ENCODE results near the gene SV2C.

SV2C gene

GRCh38 chr5:76041863-76042262, 41.3 kb upstream of the SV2C start:
- H3K4me1 ChIP-seq (ENCODE audit: insufficient read depth, low read length): no peaks in the 10 kb centered on the region
- DNase-seq (peak; percentile 32), ATAC-seq (ENCODE audit: insufficient read depth, low read depth) (peak; percentile 62; the same call in 1 of the 3 replicates)
- no peak overlapping the region for H2AFZ ChIP-seq (ENCODE audit: low read depth, low read length)
- H3K79me2 ChIP-seq (ENCODE audit: insufficient read depth, low read length): no peaks in the 10 kb centered on the region
- H3K27ac ChIP-seq (ENCODE audit: low read length): no peak overlapping the region
- no peaks in the 10 kb centered on the region for H3K27me3 ChIP-seq (ENCODE audit: insufficient read depth, low read length, poor library complexity)
- H4K20me1 ChIP-seq (ENCODE audit: insufficient read depth, low read length): no peaks in the 10 kb centered on the region
- H3K9ac ChIP-seq (ENCODE audit: low read depth, low read length): no peak overlapping the region
- no peak for TF ChIP-seq CTCF (IDR thresholded peaks at IDR 0.05; ENCODE audit: borderline replicate concordance, extremely low read depth, low read length, poor library complexity, severe bottlenecking)
- no peak for TF ChIP-seq EZH2 (IDR thresholded peaks at IDR 0.05; ENCODE audit: borderline replicate concordance, low read depth, low read length, severe bottlenecking)
- H3K9me3 ChIP-seq (ENCODE audit: insufficient read depth, low read length, severe bottlenecking): no peaks in the 10 kb centered on the region
- H3K4me3 ChIP-seq (ENCODE audit: low read depth in 1 of 2, low read length in 2 of 2): no peak overlapping the region
- H3K4me2 ChIP-seq (ENCODE audit: insufficient read depth, low read length): no peak overlapping the region
- no peaks in the 10 kb centered on the region for H3K36me3 ChIP-seq (ENCODE audit: insufficient read depth, low read length)

- H3K4me3 ChIP-seq (ENCODE audit: low read depth in 1 of 2, low read length in 2 of 2): no peak overlapping the region
- DNase-seq (no peak), ATAC-seq (ENCODE audit: insufficient read depth, low read depth) (no peak)
- H3K36me3 ChIP-seq (ENCODE audit: insufficient read depth, low read length): no peaks in the 10 kb centered on the region
- H3K9ac ChIP-seq (ENCODE audit: low read depth, low read length): no peak overlapping the region
- H3K79me2 ChIP-seq (ENCODE audit: insufficient read depth, low read length): no peaks in the 10 kb centered on the region
- no peak overlapping the region for H3K27ac ChIP-seq (ENCODE audit: low read length)
- no peak overlapping the region for H3K4me2 ChIP-seq (ENCODE audit: insufficient read depth, low read length)
- no peak for TF ChIP-seq EZH2 (IDR thresholded peaks at IDR 0.05; ENCODE audit: borderline replicate concordance, low read depth, low read length, severe bottlenecking)
- TF ChIP-seq CTCF (IDR thresholded peaks at IDR 0.05; ENCODE audit: borderline replicate concordance, extremely low read depth, low read length, poor library complexity, severe bottlenecking): no peak
- H2AFZ ChIP-seq (ENCODE audit: low read depth, low read length): no peak overlapping the region
- H3K4me1 ChIP-seq (ENCODE audit: insufficient read depth, low read length): no peaks in the 10 kb centered on the region
- no peaks in the 10 kb centered on the region for H3K9me3 ChIP-seq (ENCODE audit: insufficient read depth, low read length, severe bottlenecking)
- H3K27me3 ChIP-seq (ENCODE audit: insufficient read depth, low read length, poor library complexity): no peaks in the 10 kb centered on the region
- no peaks in the 10 kb centered on the region for H4K20me1 ChIP-seq (ENCODE audit: insufficient read depth, low read length)
Measured at GRCh38 chr5:76046741-76047140, 36.4 kb upstream of the SV2C start.

GRCh38 chr5:76050134-76050533, 33.0 kb upstream of the SV2C start:
- Histone ChIP-seq H3K27me3 (ENCODE audit: insufficient read depth, low read length, poor library complexity) (no peaks in the 10 kb centered on the region), H3K4me3 (ENCODE audit: low read depth in 1 of 2, low read length in 2 of 2) (no peak overlapping the region), H2AFZ (ENCODE audit: low read depth, low read length) (no peak overlapping the region), H3K4me2 (ENCODE audit: insufficient read depth, low read length) (no peak overlapping the region), H3K36me3 (ENCODE audit: insufficient read depth, low read length) (no peaks in the 10 kb centered on the region), H3K9ac (ENCODE audit: low read depth, low read length) (no peak overlapping the region), H3K27ac (ENCODE audit: low read length) (no peak overlapping the region), H3K79me2 (ENCODE audit: insufficient read depth, low read length) (no peaks in the 10 kb centered on the region), H4K20me1 (ENCODE audit: insufficient read depth, low read length) (no peaks in the 10 kb centered on the region), H3K4me1 (ENCODE audit: insufficient read depth, low read length) (no peaks in the 10 kb centered on the region), H3K9me3 (ENCODE audit: insufficient read depth, low read length, severe bottlenecking) (no peaks in the 10 kb centered on the region)
- no peak for ATAC-seq (ENCODE audit: insufficient read depth, low read depth)
- TF ChIP-seq CTCF (IDR thresholded peaks at IDR 0.05; ENCODE audit: borderline replicate concordance, extremely low read depth, low read length, poor library complexity, severe bottlenecking): no peak
- TF ChIP-seq EZH2 (IDR thresholded peaks at IDR 0.05; ENCODE audit: borderline replicate concordance, low read depth, low read length, severe bottlenecking): no peak
- no peak for DNase-seq

GRCh38 chr5:76062502-76063041, 20.6 kb upstream of the SV2C start:
- H3K4me3 ChIP-seq (ENCODE audit: low read depth in 1 of 2, low read length in 2 of 2): no peak overlapping the region
- H3K9ac ChIP-seq (ENCODE audit: low read depth, low read length): no peak overlapping the region
- H3K4me2 ChIP-seq (ENCODE audit: insufficient read depth, low read length): no peak overlapping the region
- no peaks in the 10 kb centered on the region for H3K79me2 ChIP-seq (ENCODE audit: insufficient read depth, low read length)
- TF ChIP-seq CTCF (IDR thresholded peaks at IDR 0.05; ENCODE audit: borderline replicate concordance, extremely low read depth, low read length, poor library complexity, severe bottlenecking): no peak
- TF ChIP-seq EZH2 (IDR thresholded peaks at IDR 0.05; ENCODE audit: borderline replicate concordance, low read depth, low read length, severe bottlenecking): no peak
- H3K4me1 ChIP-seq (ENCODE audit: insufficient read depth, low read length): no peaks in the 10 kb centered on the region
- no peak overlapping the region for H2AFZ ChIP-seq (ENCODE audit: low read depth, low read length)
- no peak overlapping the region for H3K27ac ChIP-seq (ENCODE audit: low read length)
- ATAC-seq (ENCODE audit: insufficient read depth, low read depth) (no peak), DNase-seq (no peak)
- H3K36me3 ChIP-seq (ENCODE audit: insufficient read depth, low read length): no peaks in the 10 kb centered on the region
- no peaks in the 10 kb centered on the region for H3K9me3 ChIP-seq (ENCODE audit: insufficient read depth, low read length, severe bottlenecking)
- H4K20me1 ChIP-seq (ENCODE audit: insufficient read depth, low read length): no peaks in the 10 kb centered on the region
- H3K27me3 ChIP-seq (ENCODE audit: insufficient read depth, low read length, poor library complexity): no peaks in the 10 kb centered on the region
